Measurements from ENCODE around the gene FAAP20.

FAAP20 gene

GRCh38 chr1:2159124-2159523 is 35.4 kb downstream of the FAAP20 start:
- DNase-seq (ENCODE audit: low spot score) = no peak
- no peak for TF ChIP-seq CTCF (IDR thresholded peaks at IDR 0.05; ENCODE audit: extremely low read depth, missing control alignments)

GRCh38 chr1:2158272-2158671 is 36.3 kb downstream of the FAAP20 start:
- TF ChIP-seq CTCF (IDR thresholded peaks at IDR 0.05; ENCODE audit: extremely low read depth, missing control alignments) = no peak
- DNase-seq (ENCODE audit: low spot score) = no peak

- DNase-seq (ENCODE audit: low spot score) = no peak
- TF ChIP-seq CTCF (IDR thresholded peaks at IDR 0.05; ENCODE audit: extremely low read depth, missing control alignments) = no peak
Measured at GRCh38 chr1:2157856-2158255, 36.7 kb downstream of the FAAP20 start.

GRCh38 chr1:2156866-2157265 is 37.7 kb downstream of the FAAP20 start:
- TF ChIP-seq CTCF (IDR thresholded peaks at IDR 0.05; ENCODE audit: extremely low read depth, missing control alignments) = no peak
- no peak for DNase-seq (ENCODE audit: low spot score)

GRCh38 chr1:2155788-2156187 is 38.8 kb downstream of the FAAP20 start:
- DNase-seq (ENCODE audit: low spot score) = no peak
- TF ChIP-seq CTCF (IDR thresholded peaks at IDR 0.05; ENCODE audit: extremely low read depth, missing control alignments) = no peak

- no peak for DNase-seq (ENCODE audit: low spot score)
- no peak for TF ChIP-seq CTCF (IDR thresholded peaks at IDR 0.05; ENCODE audit: extremely low read depth, missing control alignments)
Measured at GRCh38 chr1:2155147-2155598, 39.4 kb downstream of the FAAP20 start.

- no peak for DNase-seq (ENCODE audit: low spot score)
- TF ChIP-seq CTCF (IDR thresholded peaks at IDR 0.05; ENCODE audit: extremely low read depth, missing control alignments) = no peak
Measured at GRCh38 chr1:2154022-2154421, 40.5 kb downstream of the FAAP20 start.
